Keratinocyte (primary cell): ENCODE measurements around the gene KMT2B. TPM values are rescaled to one million over a fixed set of nuclear protein-coding genes. Genes with fewer than 3 reads are reported as not detected.

Experiments used
- DNase-seq: peaks from one replicate; pipeline ENCODE4 v3.0.0-alpha.2; 2011; ENCODE audit warnings: low read depth, missing footprints, low spot score
- FAIRE-seq: peaks from 2 replicates; lab custom pipeline; 2011; peaks lifted over from hg19 to GRCh38; lab: Jason Lieb, UNC
- H2AFZ ChIP-seq: 2 replicates; pipeline ENCODE4 v1.6.0; 2012; ENCODE audit warnings: low read length, control low read depth, inconsistent platforms; ENCODE audit not compliant: control insufficient read depth
- H3K27ac ChIP-seq: 2 replicates; pipeline ENCODE4 v1.5.1; 2011; ENCODE audit warnings: low read length; ENCODE audit not compliant: control insufficient read depth, insufficient read depth
- H3K27me3 ChIP-seq: 3 replicates; pipeline ENCODE4 v1.6.0; 2011; ENCODE audit warnings: low read length; ENCODE audit not compliant: control insufficient read depth, insufficient read depth; ENCODE audit errors: extremely low read depth
- H3K36me3 ChIP-seq, 2 experiments: 2 replicates in 1 of 2; 3 replicates in 1 of 2; pipeline ENCODE4 v1.5.1; 2011; ENCODE audit warnings: low read length in 2 of 2, mild to moderate bottlenecking in 1 of 2; ENCODE audit not compliant: control insufficient read depth in 2 of 2, insufficient read depth in 2 of 2; ENCODE audit errors: extremely low read depth in 1 of 2
- H3K4me1 ChIP-seq: 3 replicates; pipeline ENCODE4 v1.5.1; 2011; ENCODE audit warnings: low read length; ENCODE audit not compliant: control insufficient read depth, insufficient read depth; ENCODE audit errors: extremely low read depth
- H3K4me2 ChIP-seq: 3 replicates; pipeline ENCODE4 v1.6.0; 2011; ENCODE audit warnings: low read depth, low read length; ENCODE audit not compliant: control insufficient read depth, insufficient read depth; ENCODE audit errors: extremely low read depth
- H3K4me3 ChIP-seq, 3 experiments: fragments of 200-600 bp in 1 of 3; sonication (generic) in 1 of 3; 2 replicates in 2 of 3; 3 replicates in 1 of 3; pipeline ENCODE4 v1.5.1; 2011 to 2016; ENCODE audit warnings: low read length in 3 of 3, mild to moderate bottlenecking in 3 of 3, control low read depth in 2 of 3, inconsistent platforms in 1 of 3, low read depth in 1 of 3, mixed read lengths in 1 of 3, mixed run types in 1 of 3, moderate library complexity in 1 of 3; ENCODE audit not compliant: control insufficient read depth in 2 of 3, insufficient read depth in 2 of 3; ENCODE audit errors: extremely low read depth in 1 of 3
- H3K79me2 ChIP-seq: 2 replicates; pipeline ENCODE4 v1.6.0; 2012; ENCODE audit warnings: low read length; ENCODE audit not compliant: control insufficient read depth, insufficient read depth
- H3K9ac ChIP-seq: 3 replicates; pipeline ENCODE4 v1.6.0; 2011; ENCODE audit warnings: low read length; ENCODE audit not compliant: control insufficient read depth, insufficient read depth; ENCODE audit errors: extremely low read depth
- H3K9me1 ChIP-seq: 3 replicates; pipeline ENCODE4 v1.6.0; 2011; ENCODE audit warnings: low read length; ENCODE audit not compliant: control insufficient read depth, insufficient read depth; ENCODE audit errors: extremely low read depth
- H3K9me3 ChIP-seq: 2 replicates; pipeline ENCODE4 v1.5.1; 2012; ENCODE audit warnings: low read depth, low read length; ENCODE audit not compliant: control insufficient read depth
- H4K20me1 ChIP-seq: 3 replicates; pipeline ENCODE4 v1.6.0; 2011; ENCODE audit warnings: low read length; ENCODE audit not compliant: control insufficient read depth, insufficient read depth; ENCODE audit errors: extremely low read depth
- EZH2 ChIP-seq: IDR thresholded peaks from one replicate; pipeline ENCODE4 v1.6.1; 2012; ENCODE audit warnings: inconsistent platforms, mild to moderate bottlenecking, low read length, moderate library complexity
- dilution Hi-C: fragments of 300-500 bp; cut with MboI; formaldehyde crosslinking; loops from one replicate; pipeline ENCODE4 v1.7.0; 2020; ENCODE audit warnings: low sequenced_read_pairs; ENCODE audit not compliant: extremely low pct_ligation_motif_present
- polyA plus RNA-seq, 5 experiments: library from polyadenylated mRNA; depleted of rRNA in 3 of 5; stranded (reverse) in 3 of 5; stranded (forward) in 1 of 5; unstranded in 1 of 5; fragments of >200 nt; gene quantifications; 1 replicate in 1 of 5; 2 replicates in 3 of 5; 3 replicates in 1 of 5; pipeline versions ENCODE4 v1.2.1 to v1.2.3, GENCODE V29; 2011 to 2012; ENCODE audit warnings: missing spikeins in 2 of 5, low read depth in 1 of 5, low replicate concordance in 1 of 5
- TF ChIP-seq, protein P1 (sequence below), 3 experiments: IDR thresholded peaks in 1 of 3; conservative IDR thresholded peaks in 1 of 3; optimal IDR thresholded peaks in 1 of 3; 2 replicates in 2 of 3; 3 replicates in 1 of 3; pipeline versions ENCODE3 to v1.5.1; 2011; ENCODE audit warnings: low read length in 3 of 3, mild to moderate bottlenecking in 3 of 3, moderate library complexity in 2 of 3, control low read depth in 1 of 3, inconsistent platforms in 1 of 3; ENCODE audit not compliant: insufficient read depth in 2 of 3; ENCODE audit errors: extremely low read depth in 1 of 3

The KMT2B gene
- polyA plus RNA-seq, 1 donor (not counting 4 experiments of a cell fraction or from before 2014, with no cell fraction given) = 7.7 TPM

DNA sequence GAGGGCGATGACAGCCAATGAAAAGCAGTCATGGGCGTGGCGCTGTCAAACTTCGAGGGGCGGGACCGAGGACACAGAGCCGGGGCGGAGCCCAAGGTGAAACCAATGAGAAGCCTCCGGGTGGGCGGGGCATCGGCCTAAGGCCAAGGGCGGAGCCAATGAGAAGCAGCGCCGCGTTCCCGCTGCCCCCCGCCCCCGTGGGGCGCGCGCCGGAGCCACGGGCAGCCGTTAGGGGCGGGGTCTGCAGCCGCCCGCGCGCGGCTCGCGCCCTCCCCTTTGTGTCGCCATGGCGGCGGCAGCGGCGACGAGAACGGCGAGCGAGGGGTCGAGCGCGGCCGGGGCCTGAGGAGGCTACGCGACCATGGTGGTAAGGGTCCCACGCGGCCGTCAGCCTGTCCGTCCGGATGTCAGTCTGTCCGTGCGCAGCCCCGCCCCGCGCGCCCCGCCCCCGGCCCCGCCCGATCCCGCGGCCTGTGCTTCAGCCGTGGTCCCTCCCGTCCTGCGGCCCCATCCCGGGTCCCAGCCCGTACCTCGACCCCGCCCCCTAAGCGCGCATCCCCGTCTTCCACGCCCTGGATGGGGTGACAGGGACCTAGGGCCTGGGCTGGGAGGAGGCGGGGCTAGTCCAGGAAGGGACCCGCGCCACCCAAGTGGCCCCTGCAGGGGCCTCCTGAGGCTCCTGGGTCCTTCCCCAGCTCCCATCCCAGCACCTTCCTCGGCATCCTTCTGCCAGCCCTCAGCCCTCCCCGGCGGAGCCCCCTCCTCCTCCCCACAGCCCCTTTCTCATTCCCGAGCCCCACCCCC is 57.7 kb downstream of the KMT2B start, which contains the start of gene ARHGAP33:
ARHGAP33 (plus strand) TSS at position 267 of the 804 bp plus-strand sequence; CDS start at position 362, 95 bp downstream.
- DNase-seq (peak; percentile 61), FAIRE-seq (no peak)
- TF ChIP-seq, protein P1, sequence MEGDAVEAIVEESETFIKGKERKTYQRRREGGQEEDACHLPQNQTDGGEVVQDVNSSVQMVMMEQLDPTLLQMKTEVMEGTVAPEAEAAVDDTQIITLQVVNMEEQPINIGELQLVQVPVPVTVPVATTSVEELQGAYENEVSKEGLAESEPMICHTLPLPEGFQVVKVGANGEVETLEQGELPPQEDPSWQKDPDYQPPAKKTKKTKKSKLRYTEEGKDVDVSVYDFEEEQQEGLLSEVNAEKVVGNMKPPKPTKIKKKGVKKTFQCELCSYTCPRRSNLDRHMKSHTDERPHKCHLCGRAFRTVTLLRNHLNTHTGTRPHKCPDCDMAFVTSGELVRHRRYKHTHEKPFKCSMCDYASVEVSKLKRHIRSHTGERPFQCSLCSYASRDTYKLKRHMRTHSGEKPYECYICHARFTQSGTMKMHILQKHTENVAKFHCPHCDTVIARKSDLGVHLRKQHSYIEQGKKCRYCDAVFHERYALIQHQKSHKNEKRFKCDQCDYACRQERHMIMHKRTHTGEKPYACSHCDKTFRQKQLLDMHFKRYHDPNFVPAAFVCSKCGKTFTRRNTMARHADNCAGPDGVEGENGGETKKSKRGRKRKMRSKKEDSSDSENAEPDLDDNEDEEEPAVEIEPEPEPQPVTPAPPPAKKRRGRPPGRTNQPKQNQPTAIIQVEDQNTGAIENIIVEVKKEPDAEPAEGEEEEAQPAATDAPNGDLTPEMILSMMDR (optimal IDR thresholded peaks at IDR 0.05 in 1 of 3, IDR thresholded peaks at IDR 0.05 in 1 of 3, conservative IDR thresholded peaks at IDR 0.05 in 1 of 3; ENCODE audit: extremely low read depth in 1 of 3, insufficient read depth in 2 of 3, low read length in 3 of 3) = no peak
- TF ChIP-seq EZH2 = no peak
- Histone ChIP-seq H3K4me3 (peak within 1 kb of the TSS; percentile 45 to 60 (median 58)), H2AFZ (peak within 1 kb of the TSS; percentile 76), H3K9me1 (no peaks in the 10 kb centered on the region), H3K27me3 (no peaks in the 10 kb centered on the region), H3K27ac (no peak within 1 kb of the TSS), H3K4me2 (peak within 1 kb of the TSS; percentile 80), H3K9ac (no peak within 1 kb of the TSS), H3K36me3 (no peaks in the 10 kb centered on the region), H3K4me1 (peaks cover 4% of the 10 kb centered on the region), H3K79me2 (no peaks in the 10 kb centered on the region), H3K9me3 (no peaks in the 10 kb centered on the region), H4K20me1 (no peaks in the 10 kb centered on the region)
- dilution Hi-C loops = no loop called here

DNA sequence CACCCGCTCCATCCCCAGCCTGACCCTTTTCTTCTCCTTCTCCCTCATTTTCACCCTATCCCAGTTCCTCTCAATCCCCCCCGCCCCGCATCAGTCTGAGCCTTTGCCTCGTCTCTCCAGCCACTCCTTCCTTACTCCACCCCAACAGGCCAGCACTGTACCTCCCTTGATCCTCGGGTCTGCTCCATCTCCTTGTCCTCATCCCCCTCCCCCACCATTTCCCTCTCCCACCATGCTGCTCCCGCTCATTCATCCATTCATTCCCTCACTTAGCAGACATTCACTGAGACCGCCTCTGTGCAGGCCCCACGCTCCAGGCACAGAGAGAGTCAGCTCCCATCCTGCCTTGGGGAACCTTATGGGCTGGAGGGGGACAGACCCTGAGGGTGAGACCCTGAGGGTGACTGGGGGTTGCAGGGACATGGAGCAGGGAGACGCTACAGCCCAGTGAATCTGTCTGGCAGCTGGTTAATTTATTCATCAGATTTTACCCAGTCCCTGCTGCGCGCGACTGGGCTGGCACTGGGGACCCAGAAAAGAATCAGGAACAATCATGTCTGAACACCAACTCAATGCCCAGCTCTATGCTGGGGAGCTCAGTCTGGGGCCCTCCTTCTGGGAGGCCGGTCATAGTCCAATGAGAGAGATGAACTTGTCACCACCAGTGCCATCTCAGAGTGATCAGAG is 58.4 kb downstream of the KMT2B start:
- H4K20me1 ChIP-seq = no peaks in the 10 kb centered on the region
- no peaks in the 10 kb centered on the region for H3K79me2 ChIP-seq
- peak overlapping the region; percentile 80 for H3K4me2 ChIP-seq
- no peak overlapping the region for H3K27ac ChIP-seq
- H3K4me1 ChIP-seq = peaks cover 4% of the 10 kb centered on the region
- H3K4me3 ChIP-seq = peak overlapping the region in 2 of 3 experiments; percentile 45 to 60
- no peak for TF ChIP-seq EZH2
- TF ChIP-seq, protein P1 (optimal IDR thresholded peaks at IDR 0.05 in 1 of 3, IDR thresholded peaks at IDR 0.05 in 1 of 3, conservative IDR thresholded peaks at IDR 0.05 in 1 of 3; ENCODE audit: extremely low read depth in 1 of 3, insufficient read depth in 2 of 3, low read length in 3 of 3) = no peak
- dilution Hi-C loops = no loop called here
- no peak for FAIRE-seq
- no peak overlapping the region for H3K9ac ChIP-seq
- H2AFZ ChIP-seq = no peak overlapping the region
- no peak for DNase-seq
- no peaks in the 10 kb centered on the region for H3K36me3 ChIP-seq
- H3K9me1 ChIP-seq = no peaks in the 10 kb centered on the region
- H3K27me3 ChIP-seq = no peaks in the 10 kb centered on the region
- H3K9me3 ChIP-seq = no peaks in the 10 kb centered on the region
